Right lobe of liver (tissue), 6 donors: ENCODE data around the gene EPHX1. TPM values are rescaled to one million over a fixed set of nuclear protein-coding genes. Genes with fewer than 3 reads are reported as not detected.

Experiments
- ATAC-seq, 4 donors: fragments of 200-7000 bp; cut with Tn5 transposase; one replicate each; pipeline ENCODE4 v1.9.1; 2020; ENCODE audit warnings: mild to moderate bottlenecking in 4 of 4, moderate library complexity in 4 of 4
- DNase-seq, 3 donors: peaks; one replicate each; pipeline ENCODE4 v3.0.0-alpha.2; 2020
- H3K27ac ChIP-seq, 3 donors: fragments of 200-600 bp; one replicate each; pipeline ENCODE4 v1.8.0; 2022
- H3K27me3 ChIP-seq, 2 donors: fragments of 200-600 bp; one replicate each; pipeline ENCODE4 v1.8.0; 2022
- H3K36me3 ChIP-seq, 4 donors: fragments of 200-600 bp; sonication (generic) in 1 of 4; one replicate each; pipeline versions ENCODE4 v1.5.1 to v1.8.0; 2017 to 2022; ENCODE audit warnings: control low read depth in 1 of 4
- H3K4me1 ChIP-seq, 4 donors: fragments of 200-600 bp; sonication (generic) in 1 of 4; one replicate each; pipeline versions ENCODE4 v1.5.1 to v1.8.0; 2017 to 2022; ENCODE audit warnings: control low read depth in 1 of 4
- H3K4me3 ChIP-seq, 3 donors: fragments of 200-600 bp; one replicate each; pipeline ENCODE4 v1.8.0; 2022
- H3K9me3 ChIP-seq, 4 donors: fragments of 200-600 bp; sonication (generic) in 1 of 4; one replicate each; pipeline versions ENCODE4 v1.5.1 to v1.8.0; 2017 to 2022; ENCODE audit warnings: control low read depth in 1 of 4
- POLR2A ChIP-seq: fragments of 450-650 bp; IDR thresholded peaks from one replicate; pipeline ENCODE4 v1.6.1; 2017; ENCODE audit warnings: antibody characterized with exemption, mild to moderate bottlenecking
- WGBS: methylation state at CpG from one replicate; pipeline ENCODE4 v1.1.6; 2018; ENCODE audit warnings: low coverage, low lambda C conversion rate; ENCODE audit not compliant: insufficient coverage; ENCODE audit errors: missing lambda C conversion rate; 5-methylcytosine and 5-hydroxymethylcytosine counted together
- intact Hi-C, 2 donors: fragments of 100-400 bp; cut with DNase I; formaldehyde crosslinking; loops; one replicate each; pipeline versions ENCODE4 v1.11.2 to v1.14.1; 2022
- total RNA-seq, 6 experiments: library from RNA; depleted of rRNA in 2 of 6; stranded (reverse); fragments of >200 nt in 2 of 6; fragmentation: NEBNext Ultra II Directional in 3 of 6; extraction: Animal tissue kit (Norgen Biotek cat#: 25700) in 3 of 6; gene quantifications; one replicate each; pipeline versions ENCODE4 v1.1.0 to v1.2.4, GENCODE V29; 2016 to 2023
- TF ChIP-seq, protein P1 (sequence below), 4 donors: fragments of 200-600 bp in 3 of 4; fragments of 450-650 bp in 1 of 4; IDR thresholded peaks; one replicate each; pipeline versions ENCODE4 v1.5.1 to v1.8.0; 2016 to 2022; ENCODE audit warnings: antibody characterized with exemption in 4 of 4, mild to moderate bottlenecking in 2 of 4
- donor health status: DM: no; HTN: yes; CAD: no.
- donor health status: DM: no; HTN: no; CAD: no.
- donor health status: DM: no; HTN: no; CAD: no.
- donor health status: DM: no; HTN: yes; CAD: no.
- donor health status: DM: no; HTN: yes; CAD: no.

EPHX1 gene
- total RNA-seq, 6 experiments from 2014 or later = 331 to 4,402 (median 1,032) TPM

DNA sequence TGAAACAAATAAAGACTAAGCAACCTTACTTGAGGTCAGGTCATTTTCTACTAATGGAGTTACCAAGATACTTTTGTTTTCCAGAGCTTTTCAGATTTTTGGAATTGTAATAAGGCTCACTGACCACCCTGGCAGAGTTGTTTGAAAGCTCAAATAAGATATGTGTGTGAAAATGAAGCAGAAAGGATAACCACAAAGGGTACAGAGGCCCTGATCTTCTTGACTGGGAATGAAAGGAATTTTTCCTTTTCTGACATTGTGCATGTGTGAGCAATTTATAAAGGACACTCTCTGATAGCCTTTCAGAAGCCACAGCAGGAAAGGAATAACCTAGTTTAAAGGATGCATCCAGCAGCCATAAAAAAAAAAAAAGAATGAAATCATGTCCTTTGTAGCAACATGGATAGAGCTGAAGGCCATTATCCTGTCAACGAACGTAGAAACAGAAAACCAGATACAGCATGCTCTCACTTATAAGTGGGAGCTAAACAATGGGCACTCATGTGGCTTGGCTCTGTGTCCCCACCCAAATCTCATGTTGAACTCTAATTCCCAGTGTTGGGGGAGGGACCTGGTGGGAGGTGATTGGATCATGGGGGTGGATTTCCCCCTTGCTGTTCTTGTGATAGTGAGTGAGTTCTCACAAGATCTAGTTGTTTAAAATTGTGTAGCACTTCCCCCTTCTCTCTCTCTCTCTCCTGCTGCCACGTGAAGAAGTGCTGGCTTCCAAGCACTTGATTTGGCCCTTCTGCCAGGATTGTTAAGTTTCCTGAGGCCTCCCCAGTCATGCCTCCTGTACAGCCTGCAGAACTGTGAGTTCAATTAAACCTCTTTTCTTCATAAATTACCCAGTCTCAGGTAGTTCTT is 35.4 kb upstream of the EPHX1 start:
- DNase-seq (no peak), ATAC-seq (no peak)
- no peak for TF ChIP-seq POLR2A
- TF ChIP-seq, protein P1, sequence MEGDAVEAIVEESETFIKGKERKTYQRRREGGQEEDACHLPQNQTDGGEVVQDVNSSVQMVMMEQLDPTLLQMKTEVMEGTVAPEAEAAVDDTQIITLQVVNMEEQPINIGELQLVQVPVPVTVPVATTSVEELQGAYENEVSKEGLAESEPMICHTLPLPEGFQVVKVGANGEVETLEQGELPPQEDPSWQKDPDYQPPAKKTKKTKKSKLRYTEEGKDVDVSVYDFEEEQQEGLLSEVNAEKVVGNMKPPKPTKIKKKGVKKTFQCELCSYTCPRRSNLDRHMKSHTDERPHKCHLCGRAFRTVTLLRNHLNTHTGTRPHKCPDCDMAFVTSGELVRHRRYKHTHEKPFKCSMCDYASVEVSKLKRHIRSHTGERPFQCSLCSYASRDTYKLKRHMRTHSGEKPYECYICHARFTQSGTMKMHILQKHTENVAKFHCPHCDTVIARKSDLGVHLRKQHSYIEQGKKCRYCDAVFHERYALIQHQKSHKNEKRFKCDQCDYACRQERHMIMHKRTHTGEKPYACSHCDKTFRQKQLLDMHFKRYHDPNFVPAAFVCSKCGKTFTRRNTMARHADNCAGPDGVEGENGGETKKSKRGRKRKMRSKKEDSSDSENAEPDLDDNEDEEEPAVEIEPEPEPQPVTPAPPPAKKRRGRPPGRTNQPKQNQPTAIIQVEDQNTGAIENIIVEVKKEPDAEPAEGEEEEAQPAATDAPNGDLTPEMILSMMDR (IDR thresholded peaks at IDR 0.05) = no peak
- no peak overlapping the region for H3K4me3 ChIP-seq
- WGBS = 36% methylated on average over 3 of the region's 3 CpGs
- intact Hi-C loops = loop anchor here in 1 of 2 donors (10.0 kb wide), 2 partner anchors 70 to 210 kb away; no protein-coding TSS in a partner anchor
- no peaks in the 10 kb centered on the region for H3K9me3 ChIP-seq
- H3K27ac ChIP-seq = no peak overlapping the region
- no peaks in the 10 kb centered on the region for H3K36me3 ChIP-seq
- H3K4me1 ChIP-seq = peaks cover 0 to 22% (median 6%) of the 10 kb centered on the region in 4 donors
- no peaks in the 10 kb centered on the region for H3K27me3 ChIP-seq

DNA sequence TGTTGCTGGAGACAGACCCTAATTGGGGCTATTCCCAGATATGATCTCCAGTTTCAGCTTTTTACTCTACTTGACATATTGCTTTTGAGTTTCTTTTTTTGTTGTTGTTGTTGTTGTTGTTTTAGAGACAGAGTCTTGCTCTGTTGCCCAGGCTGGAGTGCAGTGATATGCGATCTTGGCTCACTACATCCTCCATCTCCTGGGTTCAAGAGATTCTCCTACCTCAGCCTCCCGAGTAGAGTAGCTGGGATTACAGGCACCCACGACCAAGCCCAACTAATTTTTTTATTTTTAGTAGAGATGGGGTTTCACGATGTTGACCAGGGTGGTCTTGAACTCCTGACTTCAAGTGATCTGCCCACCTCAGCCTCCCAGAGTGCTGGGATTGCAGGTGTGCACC is 33.6 kb upstream of the EPHX1 start:
- H3K9me3 ChIP-seq = no peaks in the 10 kb centered on the region
- peaks cover 0 to 37% (median 10%) of the 10 kb centered on the region in 4 donors for H3K4me1 ChIP-seq
- no peak overlapping the region for H3K4me3 ChIP-seq
- no peak overlapping the region for H3K27ac ChIP-seq
- DNase-seq (no peak), ATAC-seq (no peak)
- TF ChIP-seq POLR2A = no peak
- TF ChIP-seq, protein P1 (IDR thresholded peaks at IDR 0.05) = no peak
- H3K36me3 ChIP-seq = no peaks in the 10 kb centered on the region
- no peaks in the 10 kb centered on the region for H3K27me3 ChIP-seq
- intact Hi-C loops = loop anchor here in 1 of 2 donors (10.0 kb wide), 2 partner anchors 69 to 211 kb away; no protein-coding TSS in a partner anchor
- WGBS = 92% methylated on average over 4 of the region's 4 CpGs

DNA sequence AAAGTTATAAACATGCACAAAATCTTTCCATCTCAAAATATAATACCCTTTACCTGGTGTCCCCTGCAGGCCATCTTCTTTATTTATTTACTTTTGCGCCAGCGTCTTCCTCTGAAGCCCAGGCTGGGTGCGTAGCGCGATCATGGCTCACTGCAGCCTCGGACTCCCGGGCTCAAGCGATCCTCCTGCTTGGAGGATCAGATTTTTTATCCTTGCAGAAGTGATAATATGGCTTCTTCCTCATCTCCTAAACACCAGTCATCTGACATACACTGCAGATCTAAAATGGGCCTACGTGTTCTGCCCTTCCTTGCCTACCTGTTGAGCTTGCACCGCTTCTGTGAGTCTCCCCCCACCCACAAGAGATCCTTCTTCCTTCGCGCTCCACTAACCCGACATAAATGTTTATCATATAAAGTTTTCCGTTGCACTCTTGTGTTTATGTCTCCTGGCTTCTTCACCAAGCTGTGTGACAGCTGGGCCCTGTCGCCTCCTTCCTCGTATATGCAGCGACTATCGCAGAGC is 32.8 kb upstream of the EPHX1 start:
- no peaks in the 10 kb centered on the region for H3K36me3 ChIP-seq
- peak overlapping the region in 2 of 3 donors; percentile 21 to 75 for H3K27ac ChIP-seq
- no peak for TF ChIP-seq POLR2A
- TF ChIP-seq, protein P1 (IDR thresholded peaks at IDR 0.05) = no peak
- H3K4me3 ChIP-seq = peak overlapping the region; percentile 16 to 69 (median 66)
- no peak for DNase-seq
- ATAC-seq = peak in 1 of 4 donors; percentile 1
- H3K9me3 ChIP-seq = no peaks in the 10 kb centered on the region
- intact Hi-C loops = loop anchor here in 1 of 2 donors (10.0 kb wide), 2 partner anchors 68 to 212 kb away; no protein-coding TSS in a partner anchor
- no peaks in the 10 kb centered on the region for H3K27me3 ChIP-seq
- WGBS = 29% methylated on average over 18 of the region's 18 CpGs
- peaks cover 0 to 35% (median 10%) of the 10 kb centered on the region in 4 donors for H3K4me1 ChIP-seq

DNA sequence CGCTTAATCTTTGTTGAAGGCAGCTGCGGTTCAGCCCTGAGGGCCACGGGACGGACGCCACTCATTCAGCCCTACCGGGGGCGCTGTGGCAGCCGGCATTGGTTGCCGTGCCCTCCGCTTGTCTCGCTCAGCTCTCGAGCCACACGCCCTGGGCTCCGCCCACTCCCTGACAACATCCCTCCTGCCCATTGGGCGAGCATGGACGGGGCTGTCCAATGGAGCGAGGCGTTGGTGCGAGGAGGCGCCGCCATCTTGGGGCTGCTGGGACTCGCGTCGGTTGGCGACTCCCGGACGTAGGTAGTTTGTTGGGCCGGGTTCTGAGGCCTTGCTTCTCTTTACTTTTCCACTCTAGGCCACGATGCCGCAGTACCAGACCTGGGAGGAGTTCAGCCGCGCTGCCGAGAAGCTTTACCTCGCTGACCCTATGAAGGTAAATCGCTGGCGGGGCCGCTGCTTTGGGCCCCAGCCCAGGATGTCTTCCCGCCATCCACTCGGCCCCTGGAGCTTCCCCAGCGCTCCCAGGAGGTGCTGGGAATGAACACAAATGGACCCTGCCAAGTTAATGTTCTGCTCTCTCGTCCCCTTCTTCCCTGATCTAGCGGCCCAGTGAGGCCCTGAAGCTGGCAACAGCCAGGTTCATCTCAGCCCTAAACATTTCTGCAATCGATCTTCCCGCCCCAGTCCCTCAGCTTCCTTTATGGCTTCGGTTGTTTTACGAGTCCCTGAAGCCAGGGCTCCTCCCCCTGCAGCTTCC is 32.2 kb upstream of the EPHX1 start, which contains the start of gene SRP9:
SRP9 (plus strand) TSS at position 244 of the 754 bp plus-strand sequence; CDS start at position 359, 115 bp downstream.
- Histone ChIP-seq H3K4me3 (peak within 1 kb of the TSS; percentile 66 to 80 (median 69)), H3K27ac (peak within 1 kb of the TSS; percentile 73 to 96 (median 75)), H3K4me1 (peaks cover 0 to 34% (median 8%) of the 10 kb centered on the region in 4 donors), H3K9me3 (no peaks in the 10 kb centered on the region), H3K36me3 (peaks cover 0 to 1% (median 0%) of the 10 kb centered on the region in 4 donors), H3K27me3 (no peaks in the 10 kb centered on the region)
- 1% methylated on average over 15 of the region's 46 CpGs for WGBS
- ATAC-seq (peak; percentile 98 to 100 (median 99)), DNase-seq (peak; percentile 99)
- peak; percentile 77 for TF ChIP-seq POLR2A
- TF ChIP-seq, protein P1 (IDR thresholded peaks at IDR 0.05) = peak; percentile 89 to 94 (median 91)
- intact Hi-C loops = loop anchor here in 1 of 2 donors (10.0 kb wide), 2 partner anchors 67 to 213 kb away; no protein-coding TSS in a partner anchor
